Colonic mucosa (tissue), 4 donors: ENCODE measurements around the gene BRPF3. TPM values are rescaled to one million over a fixed set of nuclear protein-coding genes. Genes with fewer than 3 reads are reported as not detected.

Experiments
- DNase-seq: peaks from one replicate; pipeline ENCODE4 v3.0.0-alpha.2; 2020
- H3K27ac ChIP-seq: fragments of 200-600 bp; one replicate; pipeline ENCODE4 v1.8.0; 2021
- H3K27me3 ChIP-seq: fragments of 200-600 bp; one replicate; pipeline ENCODE4 v1.8.0; 2021
- H3K36me3 ChIP-seq: fragments of 200-600 bp; one replicate; pipeline ENCODE4 v1.8.0; 2021
- H3K4me1 ChIP-seq: fragments of 200-600 bp; one replicate; pipeline ENCODE4 v1.8.0; 2021; ENCODE audit warnings: mild to moderate bottlenecking
- H3K4me3 ChIP-seq: fragments of 200-600 bp; one replicate; pipeline ENCODE4 v1.8.0; 2021
- H3K9ac ChIP-seq, 2 donors: one replicate each; pipeline ENCODE4 v1.7.0; 2013; ENCODE audit warnings: control low read depth in 2 of 2, low read depth in 2 of 2, low read length in 2 of 2
- H3K9me3 ChIP-seq: fragments of 200-600 bp; one replicate; pipeline ENCODE4 v1.8.0; 2021
- intact Hi-C: fragments of 100-400 bp; cut with DNase I; formaldehyde crosslinking; loops from one replicate; pipeline ENCODE4 v1.14.1; 2022
- total RNA-seq, 2 donors: library from RNA; stranded (reverse); fragmentation: NEBNext Ultra II Directional in 1 of 2; extraction: Animal tissue kit (Norgen Biotek cat#: 25700) in 1 of 2; gene quantifications; one replicate each; pipeline ENCODE4 v1.2.1, GENCODE V29; 2021
- TF ChIP-seq, protein P1 (sequence below): fragments of 200-600 bp; IDR thresholded peaks from one replicate; pipeline ENCODE4 v1.8.0; 2022; ENCODE audit warnings: antibody characterized with exemption, mild to moderate bottlenecking
- donor health status: healthy.
- donor health status: DM: no; HTN: no; CAD: no.
- donor health status: DM: no; HTN: no; CAD: no.

BRPF3 gene
- total RNA-seq, 2 donors from 2014 or later, result 61.3 to 68.2 TPM

- Histone ChIP-seq H3K27me3 (no peaks in the 10 kb centered on the region), H3K27ac (no peak overlapping the region), H3K36me3 (no peaks in the 10 kb centered on the region), H3K4me1 (no peaks in the 10 kb centered on the region), H3K9ac (no peak overlapping the region), H3K4me3 (no peak overlapping the region), H3K9me3 (no peaks in the 10 kb centered on the region)
- intact Hi-C loops, result no loop called here
- TF ChIP-seq, protein P1, sequence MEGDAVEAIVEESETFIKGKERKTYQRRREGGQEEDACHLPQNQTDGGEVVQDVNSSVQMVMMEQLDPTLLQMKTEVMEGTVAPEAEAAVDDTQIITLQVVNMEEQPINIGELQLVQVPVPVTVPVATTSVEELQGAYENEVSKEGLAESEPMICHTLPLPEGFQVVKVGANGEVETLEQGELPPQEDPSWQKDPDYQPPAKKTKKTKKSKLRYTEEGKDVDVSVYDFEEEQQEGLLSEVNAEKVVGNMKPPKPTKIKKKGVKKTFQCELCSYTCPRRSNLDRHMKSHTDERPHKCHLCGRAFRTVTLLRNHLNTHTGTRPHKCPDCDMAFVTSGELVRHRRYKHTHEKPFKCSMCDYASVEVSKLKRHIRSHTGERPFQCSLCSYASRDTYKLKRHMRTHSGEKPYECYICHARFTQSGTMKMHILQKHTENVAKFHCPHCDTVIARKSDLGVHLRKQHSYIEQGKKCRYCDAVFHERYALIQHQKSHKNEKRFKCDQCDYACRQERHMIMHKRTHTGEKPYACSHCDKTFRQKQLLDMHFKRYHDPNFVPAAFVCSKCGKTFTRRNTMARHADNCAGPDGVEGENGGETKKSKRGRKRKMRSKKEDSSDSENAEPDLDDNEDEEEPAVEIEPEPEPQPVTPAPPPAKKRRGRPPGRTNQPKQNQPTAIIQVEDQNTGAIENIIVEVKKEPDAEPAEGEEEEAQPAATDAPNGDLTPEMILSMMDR, result no peak
- DNase-seq, result no peak
Measured at GRCh38 chr6:36276581-36277536, 80.3 kb downstream of the BRPF3 start.

DNA sequence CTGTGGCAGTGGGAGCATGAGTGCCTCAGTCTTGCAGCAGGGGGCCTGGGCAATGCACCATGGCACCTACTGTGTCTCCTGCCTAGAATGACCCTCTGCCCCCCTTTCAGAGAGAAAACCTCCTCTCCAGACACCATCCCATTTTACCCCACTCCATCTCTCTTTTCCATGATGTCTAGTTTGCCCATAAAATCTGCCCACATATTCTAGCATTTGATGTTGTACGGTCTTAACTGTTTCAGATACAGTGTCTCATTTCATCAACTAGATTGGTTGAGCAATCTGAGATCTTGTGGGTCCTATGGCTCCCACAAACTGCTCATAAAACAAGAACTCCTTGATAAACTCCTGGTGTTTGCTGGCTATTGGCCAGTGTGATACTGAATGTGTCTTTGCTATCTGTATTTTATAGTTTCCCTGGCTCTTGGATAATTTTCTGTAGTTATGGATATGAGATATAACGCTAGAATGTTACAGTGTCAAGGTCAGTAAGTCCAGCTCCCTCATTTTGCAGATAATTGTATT, 81.5 kb downstream of the BRPF3 start:
- no peaks in the 10 kb centered on the region for H3K9me3 ChIP-seq
- H3K4me3 ChIP-seq, result no peak overlapping the region
- TF ChIP-seq, protein P1, result no peak
- DNase-seq, result no peak
- no peak overlapping the region for H3K27ac ChIP-seq
- no peaks in the 10 kb centered on the region for H3K27me3 ChIP-seq
- no peaks in the 10 kb centered on the region for H3K36me3 ChIP-seq
- no peaks in the 10 kb centered on the region for H3K4me1 ChIP-seq
- no peak overlapping the region for H3K9ac ChIP-seq
- intact Hi-C loops, result no loop called here

- no peak for DNase-seq
Measured at GRCh38 chr6:36280467-36280866, 83.9 kb downstream of the BRPF3 start.

DNA sequence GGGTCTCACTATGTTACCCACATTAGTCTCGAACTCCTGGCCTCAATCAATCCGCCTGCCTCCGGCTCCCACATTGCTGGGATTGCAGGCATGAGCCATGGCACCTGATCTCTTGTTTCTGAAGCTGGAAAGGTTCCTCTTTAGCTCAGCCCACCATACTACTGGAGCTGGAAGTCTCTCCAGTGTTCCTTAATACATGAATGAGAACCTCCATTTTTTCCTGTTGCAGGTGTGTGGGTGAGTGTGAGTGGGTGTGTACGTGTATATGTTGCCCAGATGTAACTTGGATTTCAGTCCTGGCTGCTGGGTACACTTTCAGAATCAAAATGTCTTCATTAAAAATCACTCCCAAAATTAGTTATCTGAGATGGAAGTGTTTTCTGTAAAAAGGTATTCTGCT, 84.4 kb downstream of the BRPF3 start:
- H3K36me3 ChIP-seq, result no peaks in the 10 kb centered on the region
- no peak overlapping the region for H3K27ac ChIP-seq
- no peak overlapping the region for H3K4me3 ChIP-seq
- no peaks in the 10 kb centered on the region for H3K4me1 ChIP-seq
- intact Hi-C loops, result no loop called here
- DNase-seq, result no peak
- H3K27me3 ChIP-seq, result no peaks in the 10 kb centered on the region
- no peak overlapping the region for H3K9ac ChIP-seq
- TF ChIP-seq, protein P1, result no peak
- H3K9me3 ChIP-seq, result no peaks in the 10 kb centered on the region

More at GRCh38 chr6:36280467-36280866, 83.9 kb downstream of the BRPF3 start:
- Histone ChIP-seq H3K27me3 (no peaks in the 10 kb centered on the region), H3K4me1 (no peaks in the 10 kb centered on the region), H3K9ac (no peak overlapping the region), H3K9me3 (no peaks in the 10 kb centered on the region), H3K4me3 (no peak overlapping the region), H3K27ac (no peak overlapping the region), H3K36me3 (no peaks in the 10 kb centered on the region)
- TF ChIP-seq, protein P1, result no peak
- intact Hi-C loops, result no loop called here

Other genes with a start within 250 kb of the BRPF3 start
- gene SLC26A8, start 172.1 kb upstream of the BRPF3 start, total RNA-seq, result under 1 TPM in 1 of 2 donors, not detected in 1; 0.27 TPM
- 10 to 100 TPM; 62.2 to 76.1 TPM for gene MAPK14, start 168.9 kb upstream of the BRPF3 start, total RNA-seq
- gene MAPK13, start 66.2 kb upstream of the BRPF3 start, total RNA-seq, result 100 to 1,000 TPM; 166 to 186 TPM
- gene PNPLA1, start 73.3 kb downstream of the BRPF3 start, total RNA-seq, result under 1 TPM; 0.35 TPM
- 1 to 10 TPM; 4.7 to 7.8 TPM for gene BNIP5, start 140.1 kb downstream of the BRPF3 start, total RNA-seq
- 1 to 10 TPM; 2.9 to 4.5 TPM for gene ETV7, start 190.9 kb downstream of the BRPF3 start, total RNA-seq
- gene PXT1, start 246.1 kb downstream of the BRPF3 start, total RNA-seq, result not detected
- gene KCTD20, start 246.3 kb downstream of the BRPF3 start, total RNA-seq, result 10 to 100 TPM; 23.8 to 34.9 TPM